GM12873 (cell line): ENCODE measurements around the gene CNTNAP2.

ENCODE experiments used
- TF ChIP-seq, protein P1 (sequence below): IDR thresholded peaks from 2 replicates; pipeline ENCODE4 v1.5.1; 2012; ENCODE audit warnings: low read depth, mild to moderate bottlenecking, moderate library complexity, low read length, control low read depth; ENCODE audit not compliant: insufficient read depth; ENCODE audit errors: missing control alignments

Gene CNTNAP2

DNA sequence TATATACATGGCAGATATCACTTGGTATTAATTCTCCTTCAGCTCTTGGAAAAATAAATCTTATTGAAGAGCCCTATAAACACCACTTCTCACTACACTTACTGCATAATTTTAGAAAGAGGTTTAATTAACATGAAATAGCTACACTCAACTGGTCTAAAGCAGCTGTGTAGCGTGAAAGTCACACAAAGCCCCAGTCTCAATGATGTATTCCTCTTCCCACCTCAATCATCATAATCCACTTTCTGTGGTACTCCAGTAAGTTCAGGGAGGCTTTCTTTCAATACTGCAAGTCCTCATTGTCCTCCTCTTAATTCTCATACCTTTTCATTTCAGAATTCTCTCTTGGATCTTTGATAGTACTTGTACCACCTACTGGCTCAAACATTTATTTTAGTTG, 688.0 kb downstream of the CNTNAP2 start:
- TF ChIP-seq, protein P1, sequence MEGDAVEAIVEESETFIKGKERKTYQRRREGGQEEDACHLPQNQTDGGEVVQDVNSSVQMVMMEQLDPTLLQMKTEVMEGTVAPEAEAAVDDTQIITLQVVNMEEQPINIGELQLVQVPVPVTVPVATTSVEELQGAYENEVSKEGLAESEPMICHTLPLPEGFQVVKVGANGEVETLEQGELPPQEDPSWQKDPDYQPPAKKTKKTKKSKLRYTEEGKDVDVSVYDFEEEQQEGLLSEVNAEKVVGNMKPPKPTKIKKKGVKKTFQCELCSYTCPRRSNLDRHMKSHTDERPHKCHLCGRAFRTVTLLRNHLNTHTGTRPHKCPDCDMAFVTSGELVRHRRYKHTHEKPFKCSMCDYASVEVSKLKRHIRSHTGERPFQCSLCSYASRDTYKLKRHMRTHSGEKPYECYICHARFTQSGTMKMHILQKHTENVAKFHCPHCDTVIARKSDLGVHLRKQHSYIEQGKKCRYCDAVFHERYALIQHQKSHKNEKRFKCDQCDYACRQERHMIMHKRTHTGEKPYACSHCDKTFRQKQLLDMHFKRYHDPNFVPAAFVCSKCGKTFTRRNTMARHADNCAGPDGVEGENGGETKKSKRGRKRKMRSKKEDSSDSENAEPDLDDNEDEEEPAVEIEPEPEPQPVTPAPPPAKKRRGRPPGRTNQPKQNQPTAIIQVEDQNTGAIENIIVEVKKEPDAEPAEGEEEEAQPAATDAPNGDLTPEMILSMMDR, result no peak

DNA sequence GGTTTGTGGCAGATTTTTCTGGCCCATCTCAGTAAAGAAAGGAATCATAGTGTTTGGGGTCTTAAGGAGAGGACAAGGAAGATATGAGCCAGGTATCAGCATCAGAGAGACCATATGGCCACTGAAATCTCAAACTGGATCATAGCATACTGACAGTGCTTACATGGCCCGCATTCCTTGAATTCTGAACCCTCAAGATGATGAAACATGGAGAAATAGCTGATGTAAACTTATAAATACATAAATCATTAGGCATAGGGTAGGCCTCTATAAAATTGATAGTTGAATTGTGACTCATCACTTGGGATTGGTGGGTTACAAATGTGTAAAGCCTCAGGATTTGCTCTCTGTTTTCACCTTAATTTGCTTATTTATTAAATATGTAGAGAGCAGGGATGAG, 688.5 kb downstream of the CNTNAP2 start:
- TF ChIP-seq, protein P1, result no peak

DNA sequence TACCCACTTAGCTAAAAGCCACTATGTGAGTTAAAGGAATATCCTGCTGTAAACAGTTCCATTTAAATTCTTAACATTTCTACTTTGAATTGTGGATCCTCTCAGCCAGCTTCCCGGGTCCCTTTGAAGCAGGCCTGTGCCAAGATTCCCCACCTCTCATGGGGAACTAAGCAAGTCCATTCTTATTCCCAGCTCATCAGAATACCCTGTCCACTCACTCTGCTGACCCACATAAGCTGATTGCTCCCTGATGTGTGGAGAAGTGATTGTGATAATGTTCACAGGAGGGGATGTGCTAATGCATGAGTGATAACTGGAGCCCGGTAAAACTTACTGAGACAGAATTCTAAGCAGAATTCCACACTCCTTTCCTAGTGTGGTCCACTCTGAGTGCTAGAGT, 709.7 kb downstream of the CNTNAP2 start:
- TF ChIP-seq, protein P1, result no peak

DNA sequence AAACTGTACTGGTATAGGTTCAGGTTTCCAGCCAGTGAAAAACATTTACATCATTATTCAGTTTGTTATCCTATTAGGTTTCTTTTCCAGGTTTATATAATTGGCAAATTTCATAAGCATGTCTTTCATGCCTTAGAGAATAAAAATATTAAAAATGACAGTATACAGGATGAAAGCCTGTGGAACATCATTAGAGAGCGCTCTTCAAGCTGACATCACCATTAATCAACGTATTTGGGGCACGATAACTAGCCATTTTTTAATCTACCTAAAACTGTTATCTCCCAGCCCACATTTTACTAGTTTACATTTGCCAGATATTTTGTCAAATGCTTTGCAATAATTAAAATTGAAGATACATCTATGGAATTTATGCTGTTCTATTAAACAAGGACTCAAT, 714.1 kb downstream of the CNTNAP2 start:
- TF ChIP-seq, protein P1, result no peak

DNA sequence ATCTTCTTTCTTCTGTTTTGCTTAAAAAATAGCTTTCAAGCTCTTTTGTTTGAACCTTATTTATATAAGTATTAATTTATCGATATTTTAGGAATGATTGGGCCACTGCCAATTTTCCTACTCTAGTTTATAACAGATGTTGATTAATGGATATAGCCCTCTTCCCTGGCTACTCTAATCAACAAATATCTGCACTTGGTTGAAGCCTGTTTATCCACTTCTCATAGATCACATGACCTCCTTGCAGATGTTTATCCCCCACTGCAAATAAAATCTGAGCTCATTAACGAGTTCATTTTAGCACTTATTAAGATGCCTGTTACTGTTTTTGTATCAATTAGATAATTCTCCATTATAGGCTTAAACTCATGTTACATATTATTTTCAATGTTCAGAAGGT, 715.3 kb downstream of the CNTNAP2 start:
- TF ChIP-seq, protein P1, result no peak

DNA sequence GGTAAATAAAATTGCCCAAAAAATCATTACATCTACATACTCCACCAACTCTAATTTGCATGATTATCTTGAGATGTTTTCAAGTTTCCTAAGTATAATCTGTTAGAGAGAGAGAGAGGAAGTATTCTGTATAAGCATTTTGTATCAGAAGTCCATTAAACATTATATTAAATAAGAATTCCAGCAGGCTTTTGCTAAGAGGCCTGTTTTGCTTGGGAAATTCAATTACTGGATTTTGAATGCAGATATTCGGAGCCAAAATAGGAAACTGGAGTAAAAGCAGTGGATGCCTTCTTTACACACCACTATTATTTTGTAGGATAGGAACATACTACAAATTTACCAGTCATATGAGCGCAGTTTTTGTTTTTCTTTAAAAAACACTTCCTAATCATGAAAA, 727.8 kb downstream of the CNTNAP2 start:
- TF ChIP-seq, protein P1, result no peak

DNA sequence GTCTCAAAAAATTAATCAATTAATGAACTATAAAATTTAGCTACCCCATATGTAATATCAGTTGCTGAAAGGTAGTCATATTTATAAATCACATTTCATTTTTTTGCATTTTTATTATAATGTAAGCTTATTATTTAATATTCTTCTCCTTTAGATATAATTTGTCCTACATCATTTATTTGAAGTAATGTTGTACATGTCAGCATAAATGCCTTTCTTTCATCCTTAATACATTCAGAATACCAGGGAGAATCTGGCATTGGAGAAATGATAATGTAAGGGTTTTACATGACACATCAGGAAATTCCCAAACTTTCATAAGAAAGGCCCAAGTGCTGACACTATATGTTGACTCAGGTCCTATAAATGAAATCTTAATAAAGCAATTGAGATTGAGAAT, 742.1 kb downstream of the CNTNAP2 start:
- TF ChIP-seq, protein P1, result no peak

DNA sequence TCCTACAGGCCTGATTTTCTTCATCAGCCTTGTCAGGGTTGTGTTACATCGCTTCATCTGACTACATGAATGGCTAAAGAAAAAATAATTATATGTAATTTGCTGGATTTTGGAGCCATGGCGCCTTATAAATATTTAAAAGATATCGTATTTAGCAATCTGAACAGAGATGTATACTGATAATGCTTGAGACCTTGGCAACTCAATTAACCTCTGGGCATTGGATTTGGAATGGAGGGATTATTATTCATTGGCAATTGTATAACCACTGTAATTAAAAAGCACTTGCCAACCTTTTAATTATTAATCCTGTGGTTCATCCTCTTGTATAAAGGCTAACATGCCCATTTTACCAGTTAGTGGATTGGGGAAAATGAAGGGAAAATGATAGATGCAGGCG, 745.1 kb downstream of the CNTNAP2 start:
- TF ChIP-seq, protein P1, result no peak
